Stimulated activated CD4-positive, alpha-beta T cell treated with anti-CD3 and anti-CD28 coated beads, Interleukin-12 subunit alpha, Interleukin-12 subunit beta, amount 100 ng/mL, for 48 hours (primary cell): Measurements from ENCODE around the gene TBC1D21.
A peak's percentile ranks its signal among the peaks of the same experiment; 100 is the strongest.

Source experiments
- DNase-seq, 3 donors: peaks; one replicate each; pipeline ENCODE4 v3.0.0-alpha.2; 2020; ENCODE audit warnings: low read depth in 2 of 3, low spot score in 1 of 3

TBC1D21 gene

GRCh38 chr15:73873456-73873855, at the start of gene TBC1D21:
TSS of gene TBC1D21 (plus strand) at chr15:73873564. CDS start at chr15:73873710, 146 bp downstream.
- DNase-seq = no peak

- DNase-seq = no peak
These were observed 46.6 kb upstream of the TBC1D21 start for GRCh38 chr15:73826711-73827251.

DNA sequence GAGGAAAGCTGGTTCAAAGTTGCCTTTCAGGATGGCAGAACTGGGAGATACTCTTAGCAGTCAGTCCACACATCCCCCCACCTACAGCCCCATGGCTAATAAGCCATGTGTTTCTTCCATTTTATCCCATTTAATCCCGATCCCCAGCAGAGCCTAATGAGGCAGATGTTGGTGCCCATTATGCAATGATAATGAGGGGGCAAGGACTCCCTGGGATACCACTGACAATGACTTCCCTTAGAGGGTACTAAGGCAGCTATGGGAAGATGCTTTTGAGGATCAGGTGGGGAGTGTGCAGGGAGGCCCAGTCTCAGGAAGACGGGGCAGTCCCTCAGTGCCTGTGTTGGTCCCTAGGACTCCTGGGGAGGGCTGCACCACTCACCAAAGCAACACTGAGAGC, 43.8 kb upstream of the TBC1D21 start:
- DNase-seq = no peak

DNA sequence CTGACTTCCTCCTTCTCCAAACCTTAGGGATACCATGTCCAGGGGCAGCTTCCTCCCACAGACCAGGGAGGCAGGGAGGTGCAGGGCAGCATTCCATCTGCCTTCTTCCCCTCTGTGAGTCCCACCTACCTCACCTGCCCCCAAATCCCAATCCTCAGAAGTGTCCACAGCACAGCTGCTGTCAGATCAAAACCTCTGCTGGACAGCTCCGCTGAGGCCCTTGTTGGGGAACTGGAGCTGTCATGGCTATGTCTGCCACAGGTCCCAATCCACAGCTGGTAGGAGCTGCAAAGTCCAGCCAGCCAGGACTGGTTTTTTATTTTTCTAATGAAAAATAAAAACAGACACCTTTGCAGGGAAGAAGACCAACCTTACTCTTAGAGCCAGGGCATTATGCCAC, 40.7 kb upstream of the TBC1D21 start:
- no peak for DNase-seq

DNA sequence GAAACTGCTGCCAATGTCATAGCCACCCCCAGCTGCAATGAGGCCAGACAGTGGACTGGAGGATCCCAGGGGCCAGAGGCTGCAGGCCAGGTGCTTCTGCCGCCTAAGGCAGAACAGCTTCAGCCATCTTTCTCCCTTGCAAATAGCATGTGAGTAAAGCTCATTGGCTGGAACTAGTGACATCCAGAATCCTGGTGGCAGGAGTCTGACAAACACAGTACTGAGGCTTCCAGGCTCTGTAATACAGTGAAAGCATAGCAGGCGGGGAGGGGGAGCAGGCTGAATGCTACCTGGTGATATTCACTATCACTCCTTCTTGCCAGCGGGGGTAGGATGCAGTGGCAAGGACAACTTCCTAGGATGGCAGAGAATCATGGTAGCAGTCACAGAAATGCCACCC, 36.5 kb upstream of the TBC1D21 start:
- DNase-seq = no peak

DNA sequence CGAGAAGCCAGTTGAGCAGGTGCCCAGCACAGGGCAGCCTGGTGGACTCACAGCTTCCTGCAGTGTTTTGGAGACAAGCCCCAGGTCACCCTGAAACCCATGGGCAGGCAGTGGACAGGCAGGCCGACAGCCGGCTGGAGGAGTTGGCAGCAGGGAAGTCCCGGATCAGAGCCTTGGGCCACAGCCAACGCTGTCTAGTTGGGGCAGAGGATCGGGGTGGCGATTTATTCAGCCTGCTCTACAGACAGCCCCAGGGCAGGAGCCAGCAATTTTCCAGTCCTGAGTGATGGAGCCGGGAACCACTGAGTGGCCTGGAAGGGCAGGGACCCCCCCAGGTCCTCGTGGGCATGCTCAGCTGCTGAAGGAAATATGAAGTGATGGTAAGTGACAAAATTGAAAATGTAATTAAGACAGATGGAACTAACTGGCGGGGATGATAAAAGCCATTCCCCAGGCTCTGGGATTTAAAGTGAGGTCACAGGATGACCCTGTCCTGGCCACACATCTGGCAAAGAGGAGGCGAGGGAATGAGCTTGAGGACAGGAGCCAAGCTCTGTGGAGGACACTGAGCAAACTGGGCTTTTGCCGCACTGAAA, 34.4 kb upstream of the TBC1D21 start:
- DNase-seq = no peak

GRCh38 chr15:73839699-73840377, 33.5 kb upstream of the TBC1D21 start:
- no peak for DNase-seq

DNA sequence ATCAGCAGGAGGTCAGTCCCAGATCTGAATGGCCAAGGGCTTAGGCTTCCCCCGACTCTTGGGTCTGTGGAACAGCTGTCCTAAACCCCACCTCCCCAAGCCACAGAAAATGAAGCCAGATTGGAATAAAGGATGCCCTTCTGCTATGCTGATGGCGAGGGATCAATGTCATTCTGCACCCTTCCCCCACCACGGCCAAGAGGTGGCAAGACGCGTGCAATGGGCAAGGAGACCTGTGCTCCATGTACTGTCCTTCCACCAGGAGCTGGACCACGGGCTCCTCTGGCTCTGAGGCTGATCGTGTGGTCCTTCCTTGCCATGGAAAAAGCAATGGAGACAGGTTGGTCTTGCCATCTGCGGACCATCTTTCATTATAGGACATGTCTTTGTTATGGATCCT, 32.6 kb upstream of the TBC1D21 start:
- DNase-seq = no peak

GRCh38 chr15:73841756-73842725, 31.3 kb upstream of the TBC1D21 start:
- no peak for DNase-seq

DNA sequence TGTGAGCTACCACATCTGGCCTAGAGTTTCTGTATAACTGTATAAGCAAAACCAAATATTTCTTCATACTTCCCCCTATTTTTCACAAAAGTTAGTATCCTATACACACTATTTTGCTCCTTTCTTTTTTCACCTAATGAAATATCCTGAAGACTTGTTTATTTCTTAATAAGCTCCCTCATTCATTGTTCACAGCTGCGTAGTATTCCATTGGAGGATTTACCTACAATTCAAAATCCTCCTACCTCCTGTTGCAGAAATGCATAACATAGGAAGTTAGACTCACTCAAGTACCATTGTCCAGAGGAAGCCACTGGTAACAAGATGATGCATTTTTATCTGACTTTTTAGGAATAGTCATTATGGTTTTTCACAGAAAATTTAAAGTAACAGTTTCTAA, 29.6 kb upstream of the TBC1D21 start:
- no peak for DNase-seq

- DNase-seq = no peak
These were observed 29.0 kb upstream of the TBC1D21 start for GRCh38 chr15:73844356-73844755.

DNA sequence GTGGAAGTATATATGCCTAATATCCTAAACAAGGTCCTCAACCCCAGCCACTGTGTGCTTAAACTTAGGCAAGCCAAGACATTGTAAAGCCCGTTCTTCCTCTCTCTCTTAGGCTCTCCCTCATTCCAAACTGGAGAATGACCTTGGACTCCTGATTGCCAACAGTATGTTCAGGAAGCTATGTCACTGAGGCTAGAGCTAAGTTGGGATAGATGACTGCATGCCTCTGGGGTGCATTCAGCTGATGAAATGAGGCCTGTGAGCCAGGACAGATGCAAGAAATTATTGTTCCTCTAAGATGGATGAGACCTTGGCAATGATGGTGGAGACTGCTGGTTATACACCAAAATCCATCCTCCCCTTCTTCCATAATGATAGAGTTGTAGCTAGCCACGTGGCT, 27.9 kb upstream of the TBC1D21 start:
- no peak for DNase-seq

DNA sequence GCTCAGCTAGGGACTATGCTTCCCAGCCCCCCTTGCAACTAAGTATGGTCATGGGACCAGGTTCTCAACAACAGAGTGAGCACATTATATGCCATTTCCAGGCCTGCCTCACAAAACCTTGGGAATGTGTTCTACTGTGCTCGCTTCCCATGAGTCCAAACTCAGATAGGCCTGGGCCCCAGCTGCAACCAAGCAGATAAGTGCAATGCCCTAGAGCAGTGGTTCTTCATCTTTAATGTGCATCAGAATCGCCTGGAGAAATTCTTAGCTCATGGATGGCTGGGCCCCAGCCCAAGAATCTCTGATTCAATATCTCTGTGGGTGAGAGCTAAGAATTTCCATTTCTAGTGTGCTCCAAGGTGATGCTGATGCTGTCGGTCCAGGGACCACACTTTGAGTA, 27.5 kb upstream of the TBC1D21 start:
- DNase-seq = no peak

DNA sequence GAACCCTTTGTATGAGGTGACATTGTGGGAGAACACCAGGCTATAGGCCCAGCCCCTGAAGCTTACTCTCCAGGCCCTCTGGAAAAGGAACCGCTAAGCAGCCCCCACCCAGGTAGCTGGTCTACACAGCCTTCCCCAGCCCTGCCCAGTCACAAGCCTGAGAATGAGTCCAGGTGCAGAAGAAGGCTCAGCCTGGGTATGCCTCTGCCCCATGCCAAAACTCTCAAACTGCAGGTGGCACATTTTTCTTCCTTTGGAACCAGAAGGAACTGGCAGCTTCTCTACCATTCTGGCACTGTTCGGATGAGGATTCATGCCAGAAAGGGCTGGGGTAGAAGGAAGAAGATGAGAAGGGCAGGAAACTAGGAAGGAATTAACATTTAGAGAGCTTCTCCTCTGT, 23.7 kb upstream of the TBC1D21 start:
- DNase-seq = no peak

DNA sequence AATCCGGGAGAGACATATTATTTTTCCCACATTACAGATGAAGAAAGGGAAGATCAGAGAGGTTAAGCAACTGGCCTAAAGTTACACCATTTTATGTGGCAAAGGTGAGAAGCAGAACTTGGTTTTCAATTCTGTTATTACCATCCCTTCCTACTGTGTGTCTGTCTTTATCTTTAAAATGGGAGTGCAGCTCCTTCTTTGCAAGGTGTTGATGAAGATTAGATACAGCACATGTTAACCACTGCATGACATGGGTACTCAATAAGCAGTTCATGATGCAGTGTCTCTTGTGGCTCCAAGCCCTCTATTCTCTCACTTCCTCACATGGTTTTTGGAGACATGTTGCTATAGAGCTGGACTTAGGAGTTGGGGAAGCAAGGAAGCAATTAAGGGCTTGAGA, 23.1 kb upstream of the TBC1D21 start:
- no peak for DNase-seq

GRCh38 chr15:73851689-73852088, 21.7 kb upstream of the TBC1D21 start:
- DNase-seq = peak; percentile 14 to 27 (median 20)

GRCh38 chr15:73852507-73852906, 20.9 kb upstream of the TBC1D21 start:
- DNase-seq = no peak

DNA sequence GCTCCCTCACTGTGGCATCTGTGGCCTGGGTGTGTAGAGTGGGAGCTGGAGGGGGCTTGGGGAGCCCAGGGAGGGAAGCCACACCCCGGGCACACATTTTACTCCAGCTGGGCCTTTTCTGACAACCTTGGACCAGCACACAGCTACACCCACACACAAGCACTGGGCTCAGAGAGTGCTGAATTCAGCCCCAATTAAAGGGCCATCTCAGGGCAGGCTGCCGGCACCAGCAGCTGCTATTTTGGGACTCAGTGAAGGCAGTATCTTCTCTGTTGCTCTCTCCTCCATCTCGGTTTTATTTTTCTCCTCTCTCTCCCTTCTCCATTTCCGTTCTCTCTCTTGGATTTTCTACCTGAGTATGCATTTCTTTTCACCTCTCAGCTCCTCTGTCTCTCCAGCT, 19.1 kb upstream of the TBC1D21 start:
- no peak for DNase-seq

DNA sequence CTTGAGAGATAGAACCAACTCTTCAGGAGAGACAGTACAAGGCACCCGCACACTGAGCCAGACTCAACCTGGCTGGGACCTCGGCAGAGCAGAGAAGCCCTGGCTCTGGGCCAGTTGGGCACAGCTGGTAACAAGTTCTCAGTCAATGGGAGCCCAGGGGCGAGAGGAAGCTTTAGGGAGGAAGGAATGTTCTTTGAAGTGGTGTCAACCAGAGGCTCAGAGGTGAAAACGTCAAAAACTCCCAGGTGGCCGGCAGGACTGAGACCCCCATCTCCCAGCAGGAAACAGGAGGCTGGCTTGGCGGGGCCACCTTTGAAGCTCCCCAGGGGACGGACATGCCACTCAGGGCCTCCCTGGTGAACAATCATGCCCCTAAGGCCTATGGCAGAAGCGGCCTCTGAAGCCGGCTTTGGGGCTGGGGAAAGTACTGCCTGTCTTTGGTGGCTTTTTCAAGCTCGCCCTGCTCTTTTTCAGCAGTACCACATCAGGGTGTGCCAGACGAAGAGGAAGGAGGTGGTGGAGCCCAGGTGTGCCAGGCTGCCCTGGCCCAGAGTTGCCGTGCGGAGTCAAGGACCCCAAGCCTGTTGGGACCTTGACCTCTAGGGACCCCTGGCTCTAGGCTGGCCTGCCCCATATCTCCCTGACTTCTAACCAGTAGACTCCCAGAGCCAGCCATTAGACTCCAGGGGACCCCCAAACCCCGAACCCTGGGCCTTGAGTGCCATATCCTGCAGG, 16.7 kb upstream of the TBC1D21 start:
- DNase-seq = no peak

- no peak for DNase-seq
These were observed 16.0 kb upstream of the TBC1D21 start for GRCh38 chr15:73857193-73857920.
